ENCODE measurements around the gene FRMD8.

FRMD8 gene

GRCh38 chr11:65425971-65426838 is 39.8 kb downstream of the FRMD8 start:
- Histone ChIP-seq H3K36me3 (ENCODE audit: insufficient read depth, low read depth, low read length) (no peaks in the 10 kb centered on the region), H3K4me1 (ENCODE audit: insufficient read depth, low read length) (peaks cover 36% of the 10 kb centered on the region), H3K27me3 (ENCODE audit: insufficient read depth, low read length) (no peaks in the 10 kb centered on the region), H3K9ac (ENCODE audit: low read depth, low read length) (peak overlapping the region; percentile 16), H3K4me3 (ENCODE audit: low read length) (peak overlapping the region; percentile 72), H3K9me3 (ENCODE audit: insufficient read depth, low read depth, low read length) (no peaks in the 10 kb centered on the region), H3K27ac (ENCODE audit: low read length) (no peak overlapping the region)

- peak overlapping the region; percentile 16; the same call in 1 of the 2 replicates for H3K9ac ChIP-seq (ENCODE audit: low read depth, low read length)
- H3K27ac ChIP-seq (ENCODE audit: low read length): no peak overlapping the region
- no peaks in the 10 kb centered on the region for H3K27me3 ChIP-seq (ENCODE audit: insufficient read depth, low read length)
- H3K4me1 ChIP-seq (ENCODE audit: insufficient read depth, low read length): peaks cover 32% of the 10 kb centered on the region
- peak overlapping the region; percentile 72; the same call in 1 of the 2 replicates for H3K4me3 ChIP-seq (ENCODE audit: low read length)
- no peaks in the 10 kb centered on the region for H3K36me3 ChIP-seq (ENCODE audit: insufficient read depth, low read depth, low read length)
- H3K9me3 ChIP-seq (ENCODE audit: insufficient read depth, low read depth, low read length): no peaks in the 10 kb centered on the region
These were observed 40.6 kb downstream of the FRMD8 start for GRCh38 chr11:65426839-65427690.

- H3K4me1 ChIP-seq (ENCODE audit: insufficient read depth, low read length): peaks cover 32% of the 10 kb centered on the region
- H3K9ac ChIP-seq (ENCODE audit: low read depth, low read length): no peak overlapping the region
- no peaks in the 10 kb centered on the region for H3K36me3 ChIP-seq (ENCODE audit: insufficient read depth, low read depth, low read length)
- H3K27ac ChIP-seq (ENCODE audit: low read length): no peak overlapping the region
- H3K27me3 ChIP-seq (ENCODE audit: insufficient read depth, low read length): no peaks in the 10 kb centered on the region
- H3K4me3 ChIP-seq (ENCODE audit: low read length): no peak overlapping the region
- no peaks in the 10 kb centered on the region for H3K9me3 ChIP-seq (ENCODE audit: insufficient read depth, low read depth, low read length)
These were observed 41.5 kb downstream of the FRMD8 start for GRCh38 chr11:65427691-65428577.

- Histone ChIP-seq H3K27ac (ENCODE audit: low read length) (no peak overlapping the region), H3K27me3 (ENCODE audit: insufficient read depth, low read length) (no peaks in the 10 kb centered on the region), H3K9ac (ENCODE audit: low read depth, low read length) (no peak overlapping the region), H3K36me3 (ENCODE audit: insufficient read depth, low read depth, low read length) (no peaks in the 10 kb centered on the region), H3K9me3 (ENCODE audit: insufficient read depth, low read depth, low read length) (no peaks in the 10 kb centered on the region), H3K4me3 (ENCODE audit: low read length) (no peak overlapping the region), H3K4me1 (ENCODE audit: insufficient read depth, low read length) (peaks cover 32% of the 10 kb centered on the region)
These were observed 42.2 kb downstream of the FRMD8 start for GRCh38 chr11:65428578-65429067.

- peaks cover 32% of the 10 kb centered on the region for H3K4me1 ChIP-seq (ENCODE audit: insufficient read depth, low read length)
- no peak overlapping the region; the same call in 1 of the 2 replicates for H3K4me3 ChIP-seq (ENCODE audit: low read length)
- no peaks in the 10 kb centered on the region for H3K9me3 ChIP-seq (ENCODE audit: insufficient read depth, low read depth, low read length)
- H3K27ac ChIP-seq (ENCODE audit: low read length): no peak overlapping the region
- no peak overlapping the region for H3K9ac ChIP-seq (ENCODE audit: low read depth, low read length)
- H3K36me3 ChIP-seq (ENCODE audit: insufficient read depth, low read depth, low read length): no peaks in the 10 kb centered on the region
- H3K27me3 ChIP-seq (ENCODE audit: insufficient read depth, low read length): no peaks in the 10 kb centered on the region
These were observed 42.7 kb downstream of the FRMD8 start for GRCh38 chr11:65429068-65429681.

GRCh38 chr11:65429724-65430405 is 43.4 kb downstream of the FRMD8 start:
- Histone ChIP-seq H3K27ac (ENCODE audit: low read length) (no peak overlapping the region), H3K4me3 (ENCODE audit: low read length) (no peak overlapping the region; the same call in 1 of the 2 replicates), H3K9me3 (ENCODE audit: insufficient read depth, low read depth, low read length) (no peaks in the 10 kb centered on the region), H3K9ac (ENCODE audit: low read depth, low read length) (no peak overlapping the region), H3K4me1 (ENCODE audit: insufficient read depth, low read length) (peaks cover 32% of the 10 kb centered on the region), H3K27me3 (ENCODE audit: insufficient read depth, low read length) (no peaks in the 10 kb centered on the region), H3K36me3 (ENCODE audit: insufficient read depth, low read depth, low read length) (no peaks in the 10 kb centered on the region)

GRCh38 chr11:65430406-65431217 is 44.2 kb downstream of the FRMD8 start:
- no peak overlapping the region for H3K27ac ChIP-seq (ENCODE audit: low read length)
- no peak overlapping the region for H3K9ac ChIP-seq (ENCODE audit: low read depth, low read length)
- H3K4me1 ChIP-seq (ENCODE audit: insufficient read depth, low read length): peaks cover 29% of the 10 kb centered on the region
- no peaks in the 10 kb centered on the region for H3K9me3 ChIP-seq (ENCODE audit: insufficient read depth, low read depth, low read length)
- no peaks in the 10 kb centered on the region for H3K27me3 ChIP-seq (ENCODE audit: insufficient read depth, low read length)
- no peak overlapping the region for H3K4me3 ChIP-seq (ENCODE audit: low read length)
- no peaks in the 10 kb centered on the region; the same call in 1 of the 2 replicates for H3K36me3 ChIP-seq (ENCODE audit: insufficient read depth, low read depth, low read length)

- no peak overlapping the region for H3K9ac ChIP-seq (ENCODE audit: low read depth, low read length)
- peaks cover 22% of the 10 kb centered on the region for H3K4me1 ChIP-seq (ENCODE audit: insufficient read depth, low read length)
- H3K9me3 ChIP-seq (ENCODE audit: insufficient read depth, low read depth, low read length): no peaks in the 10 kb centered on the region
- H3K27ac ChIP-seq (ENCODE audit: low read length): no peak overlapping the region
- no peaks in the 10 kb centered on the region for H3K27me3 ChIP-seq (ENCODE audit: insufficient read depth, low read length)
- no peak overlapping the region for H3K4me3 ChIP-seq (ENCODE audit: low read length)
- H3K36me3 ChIP-seq (ENCODE audit: insufficient read depth, low read depth, low read length): no peaks in the 10 kb centered on the region; the same call in 1 of the 2 replicates
These were observed 45.1 kb downstream of the FRMD8 start for GRCh38 chr11:65431451-65432099.

GRCh38 chr11:65432100-65432650 is 45.7 kb downstream of the FRMD8 start:
- H3K9me3 ChIP-seq (ENCODE audit: insufficient read depth, low read depth, low read length): no peaks in the 10 kb centered on the region
- H3K27ac ChIP-seq (ENCODE audit: low read length): no peak overlapping the region
- no peak overlapping the region for H3K4me3 ChIP-seq (ENCODE audit: low read length)
- H3K27me3 ChIP-seq (ENCODE audit: insufficient read depth, low read length): no peaks in the 10 kb centered on the region
- no peak overlapping the region for H3K9ac ChIP-seq (ENCODE audit: low read depth, low read length)
- H3K4me1 ChIP-seq (ENCODE audit: insufficient read depth, low read length): peaks cover 16% of the 10 kb centered on the region
- H3K36me3 ChIP-seq (ENCODE audit: insufficient read depth, low read depth, low read length): no peaks in the 10 kb centered on the region; the same call in 1 of the 2 replicates

Measured in iPS-20b (cell line).